HEK293 (cell line): ENCODE measurements around the gene TCF15.
A peak's percentile ranks its signal among the peaks of the same experiment; 100 is the strongest.

Experiments used
- CTCF ChIA-PET: fragments of 350-600 bp; formaldehyde crosslinking; extraction: SDS; loops from one replicate; lab custom pipeline; 2021; ENCODE audit warnings: antibody characterized with exemption; lab: Yijun Ruan, JAX
- POLR2A ChIA-PET: fragments of 300-600 bp; formaldehyde crosslinking; extraction: SDS; loops from one replicate; lab custom pipeline; 2020; ENCODE audit warnings: antibody characterized with exemption, inconsistent platforms; lab: Yijun Ruan, JAX
- H3K27ac ChIP-seq: fragments of 200-500 bp; sonication (Bioruptor generic); 2 replicates; pipeline ENCODE4 v1.5.1; 2014; ENCODE audit warnings: low read depth, low read length, control low read depth, inconsistent platforms; ENCODE audit errors: extremely low read depth
- H3K36me3 ChIP-seq, 2 experiments: fragments of 200-500 bp in 1 of 2; sonication (Bioruptor generic) in 1 of 2; 1 replicate in 1 of 2; 2 replicates in 1 of 2; pipeline ENCODE4 v1.5.1; 2014 to 2017; ENCODE audit warnings: inconsistent platforms in 2 of 2, low read length in 2 of 2; ENCODE audit not compliant: control insufficient read depth in 2 of 2, insufficient read depth in 1 of 2
- H3K4me1 ChIP-seq: fragments of 200-500 bp; sonication (Bioruptor generic); 2 replicates; pipeline ENCODE4 v1.5.1; 2014; ENCODE audit warnings: mild to moderate bottlenecking, low read length, inconsistent platforms; ENCODE audit not compliant: control insufficient read depth, insufficient read depth
- H3K4me3 ChIP-seq: 2 replicates; pipeline ENCODE4 v1.5.1; 2011; ENCODE audit warnings: low read depth, mild to moderate bottlenecking, control low read depth, low read length, moderate library complexity
- H3K9me3 ChIP-seq: fragments of 200-500 bp; sonication (Bioruptor generic); 2 replicates; pipeline ENCODE4 v1.5.1; 2014; ENCODE audit warnings: low read depth, low read length, inconsistent platforms; ENCODE audit not compliant: control insufficient read depth, insufficient read depth
- FEZF1 ChIP-seq: fragments of 450-650 bp; formaldehyde crosslinking; IDR thresholded peaks from 2 replicates; pipeline ENCODE4 v1.5.1; 2016; ENCODE audit warnings: missing biosample characterization, missing genetic modification characterization
- GFI1B ChIP-seq: fragments of 450-650 bp; formaldehyde crosslinking; IDR thresholded peaks from 2 replicates; pipeline ENCODE4 v1.5.1; 2016; ENCODE audit warnings: missing biosample characterization, missing genetic modification characterization
- GLI2 ChIP-seq: fragments of 450-650 bp; formaldehyde crosslinking; IDR thresholded peaks from 2 replicates; pipeline ENCODE4; 2017; ENCODE audit warnings: missing biosample characterization, missing genetic modification characterization, low read depth, borderline replicate concordance
- OVOL3 ChIP-seq: fragments of 450-650 bp; formaldehyde crosslinking; IDR thresholded peaks from 2 replicates; pipeline ENCODE4 v1.5.1; 2016; ENCODE audit warnings: missing biosample characterization, missing genetic modification characterization
- SP2 ChIP-seq: fragments of 450-650 bp; formaldehyde crosslinking; IDR thresholded peaks from 2 replicates; pipeline ENCODE4 v1.5.1; 2016; ENCODE audit warnings: missing biosample characterization, missing genetic modification characterization
- YY1 ChIP-seq: fragments of 450-650 bp; formaldehyde crosslinking; IDR thresholded peaks from 2 replicates; pipeline ENCODE4 v1.5.1; 2018; ENCODE audit warnings: missing biosample characterization, missing genetic modification characterization
- ZBTB26 ChIP-seq: fragments of 450-650 bp; formaldehyde crosslinking; optimal IDR thresholded peaks from 2 replicates; pipeline ENCODE3; 2016; ENCODE audit warnings: missing biosample characterization, mild to moderate bottlenecking, missing genetic modification characterization
- ZNF10 ChIP-seq: fragments of 450-650 bp; formaldehyde crosslinking; IDR thresholded peaks from 2 replicates; pipeline ENCODE4 v1.5.1; 2017; ENCODE audit warnings: missing biosample characterization, missing genetic modification characterization
- ZNF274 ChIP-seq, 2 experiments: fragments of 200-500 bp in 1 of 2; fragments of 450-650 bp in 1 of 2; sonication (Bioruptor generic) in 1 of 2; formaldehyde crosslinking in 1 of 2; IDR thresholded peaks; 2 replicates each; pipeline versions ENCODE4 v1.5.1 to v1.6.1; 2014 to 2016; ENCODE audit warnings: borderline replicate concordance in 1 of 2, inconsistent platforms in 1 of 2, low read length in 1 of 2, missing biosample characterization in 1 of 2, missing genetic modification characterization in 1 of 2
- ZNF335 ChIP-seq: fragments of 450-650 bp; formaldehyde crosslinking; conservative IDR thresholded peaks from 2 replicates; pipeline ENCODE4 v1.5.1; 2016; ENCODE audit warnings: missing biosample characterization, missing genetic modification characterization
- ZNF501 ChIP-seq: fragments of 450-650 bp; formaldehyde crosslinking; IDR thresholded peaks from 2 replicates; pipeline ENCODE4 v1.5.1; 2016; ENCODE audit warnings: missing biosample characterization, missing genetic modification characterization
- ZNF514 ChIP-seq: fragments of 450-650 bp; formaldehyde crosslinking; IDR thresholded peaks from 2 replicates; pipeline ENCODE4 v1.5.1; 2016; ENCODE audit warnings: missing biosample characterization, missing genetic modification characterization
- ZNF529 ChIP-seq: fragments of 450-650 bp; formaldehyde crosslinking; IDR thresholded peaks from 2 replicates; pipeline ENCODE4 v1.5.1; 2017; ENCODE audit warnings: missing genetic modification characterization, missing biosample characterization; ENCODE audit not compliant: insufficient replicate concordance
- ZNF555 ChIP-seq: fragments of 450-650 bp; formaldehyde crosslinking; conservative IDR thresholded peaks from 2 replicates; pipeline ENCODE4 v1.5.1; 2017; ENCODE audit warnings: missing biosample characterization, mild to moderate bottlenecking, missing genetic modification characterization, inconsistent platforms
- TF ChIP-seq, protein P1 (sequence below): fragments of 450-650 bp; formaldehyde crosslinking; IDR thresholded peaks from 2 replicates; pipeline ENCODE4 v1.5.1; 2016; ENCODE audit warnings: missing biosample characterization, missing genetic modification characterization
- TF ChIP-seq, protein P2 (sequence below): fragments of 450-650 bp; formaldehyde crosslinking; IDR thresholded peaks from 2 replicates; pipeline ENCODE4 v1.5.1; 2016; ENCODE audit warnings: missing biosample characterization, missing genetic modification characterization

Gene TCF15

GRCh38 chr20:591941-592340 is 18.2 kb downstream of the TCF15 start:
- POLR2A ChIA-PET = no interaction called here
- no peak overlapping the region for H3K27ac ChIP-seq
- TF ChIP-seq ZNF555 (tag by site-specific recombination) = no peak
- TF ChIP-seq YY1 = no peak
- TF ChIP-seq FEZF1 (tag by site-specific recombination) = no peak
- no peak for TF ChIP-seq ZNF501
- TF ChIP-seq GFI1B (tag by site-specific recombination) = no peak
- TF ChIP-seq, protein P1, sequence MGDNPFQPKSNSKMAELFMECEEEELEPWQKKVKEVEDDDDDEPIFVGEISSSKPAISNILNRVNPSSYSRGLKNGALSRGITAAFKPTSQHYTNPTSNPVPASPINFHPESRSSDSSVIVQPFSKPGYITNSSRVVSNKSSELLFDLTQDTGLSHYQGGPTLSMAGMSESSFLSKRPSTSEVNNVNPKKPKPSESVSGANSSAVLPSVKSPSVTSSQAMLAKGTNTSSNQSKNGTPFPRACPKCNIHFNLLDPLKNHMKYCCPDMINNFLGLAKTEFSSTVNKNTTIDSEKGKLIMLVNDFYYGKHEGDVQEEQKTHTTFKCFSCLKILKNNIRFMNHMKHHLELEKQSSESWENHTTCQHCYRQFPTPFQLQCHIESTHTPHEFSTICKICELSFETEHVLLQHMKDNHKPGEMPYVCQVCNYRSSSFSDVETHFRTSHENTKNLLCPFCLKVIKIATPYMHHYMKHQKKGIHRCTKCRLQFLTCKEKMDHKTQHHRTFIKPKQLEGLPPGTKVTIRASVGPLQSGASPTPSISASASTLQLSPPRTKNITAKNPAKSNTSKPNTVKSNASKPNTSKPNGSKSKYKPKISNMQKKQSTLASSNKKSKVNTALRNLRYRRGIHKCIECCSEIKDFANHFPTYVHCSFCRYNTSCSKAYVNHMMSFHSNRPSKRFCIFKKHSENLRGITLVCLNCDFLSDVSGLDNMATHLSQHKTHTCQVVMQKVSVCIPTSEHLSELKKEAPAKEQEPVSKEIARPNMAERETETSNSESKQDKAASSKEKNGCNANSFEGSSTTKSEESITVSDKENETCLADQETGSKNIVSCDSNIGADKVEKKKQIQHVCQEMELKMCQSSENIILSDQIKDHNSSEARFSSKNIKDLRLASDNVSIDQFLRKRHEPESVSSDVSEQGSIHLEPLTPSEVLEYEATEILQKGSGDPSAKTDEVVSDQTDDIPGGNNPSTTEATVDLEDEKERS (tag by site-specific recombination) = no peak
- TF ChIP-seq GLI2 (tag by site-specific recombination) = no peak
- TF ChIP-seq ZNF335 (tag by site-specific recombination) = no peak
- no peak for TF ChIP-seq ZNF529 (tag by site-specific recombination)
- TF ChIP-seq ZNF514 (tag by site-specific recombination) = no peak
- no peak for TF ChIP-seq OVOL3
- no peak for TF ChIP-seq ZBTB26 (tag by site-specific recombination)
- TF ChIP-seq ZNF274 (IDR thresholded peaks at IDR 0.05; ENCODE audit: low read length) = no peak
- no peak for TF ChIP-seq ZNF274 (tag by site-specific recombination; IDR thresholded peaks at IDR 0.05; ENCODE audit: borderline replicate concordance)
- TF ChIP-seq, all 188 proteins: peak for 0
- Histone ChIP-seq H3K9me3 (no peaks in the 10 kb centered on the region), H3K4me1 (no peaks in the 10 kb centered on the region), H3K36me3 (no peaks in the 10 kb centered on the region), H3K4me3 (no peak overlapping the region)
- CTCF ChIA-PET = interaction anchor here (0.6 kb wide), 1 partner anchor 19 kb away, joined by 3 read pairs; no protein-coding TSS in a partner anchor

DNA sequence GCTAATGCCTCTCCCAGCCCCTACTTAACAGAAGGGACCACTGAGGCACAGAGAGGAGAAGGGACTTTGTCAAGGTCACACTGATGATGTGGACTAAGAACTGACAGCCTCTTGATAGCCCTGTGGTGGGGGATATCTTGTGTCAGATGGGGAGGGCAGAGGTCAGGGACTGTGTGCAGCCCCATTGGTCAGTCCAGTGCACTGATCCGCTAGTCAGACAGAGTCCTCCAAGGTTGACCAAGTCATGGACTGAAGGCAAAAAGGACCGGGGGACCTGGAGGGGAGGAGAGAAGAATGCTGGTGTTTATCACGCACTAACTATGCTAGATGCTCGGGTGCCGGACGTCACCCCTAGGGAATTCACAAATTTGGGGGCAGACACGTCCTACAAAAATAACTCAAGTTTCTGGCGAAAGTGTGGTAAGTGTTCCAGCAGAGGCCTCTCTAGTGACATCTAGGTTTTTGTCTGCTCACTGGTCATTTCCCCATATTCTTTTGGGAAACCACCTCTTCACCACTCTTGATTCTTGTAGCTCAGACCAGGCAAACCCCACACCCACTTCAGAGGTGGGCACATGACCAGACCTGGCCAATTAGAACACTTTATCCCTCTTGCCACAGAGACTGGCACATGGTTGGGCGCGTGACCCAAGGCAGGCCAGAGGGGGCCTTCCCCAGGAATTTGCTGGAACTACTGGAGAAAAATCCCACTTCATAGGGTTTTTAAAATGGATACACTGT is 21.0 kb downstream of the TCF15 start:
- no peaks in the 10 kb centered on the region for H3K36me3 ChIP-seq
- no peak overlapping the region for H3K4me3 ChIP-seq
- no peaks in the 10 kb centered on the region for H3K9me3 ChIP-seq
- H3K27ac ChIP-seq = no peak overlapping the region
- CTCF ChIA-PET = interaction anchor here (1.0 to 1.7 kb wide), 2 partner anchors 56 to 78 kb away, joined by 3 to 4 read pairs; no protein-coding TSS in a partner anchor
- H3K4me1 ChIP-seq = no peaks in the 10 kb centered on the region
- TF ChIP-seq SP2 (tag by site-specific recombination) = 0 out of 2 replicates have a peak, but pooled peaks have one; percentile 15
- TF ChIP-seq ZNF10 (tag by site-specific recombination) = no peak
- TF ChIP-seq, protein P2, sequence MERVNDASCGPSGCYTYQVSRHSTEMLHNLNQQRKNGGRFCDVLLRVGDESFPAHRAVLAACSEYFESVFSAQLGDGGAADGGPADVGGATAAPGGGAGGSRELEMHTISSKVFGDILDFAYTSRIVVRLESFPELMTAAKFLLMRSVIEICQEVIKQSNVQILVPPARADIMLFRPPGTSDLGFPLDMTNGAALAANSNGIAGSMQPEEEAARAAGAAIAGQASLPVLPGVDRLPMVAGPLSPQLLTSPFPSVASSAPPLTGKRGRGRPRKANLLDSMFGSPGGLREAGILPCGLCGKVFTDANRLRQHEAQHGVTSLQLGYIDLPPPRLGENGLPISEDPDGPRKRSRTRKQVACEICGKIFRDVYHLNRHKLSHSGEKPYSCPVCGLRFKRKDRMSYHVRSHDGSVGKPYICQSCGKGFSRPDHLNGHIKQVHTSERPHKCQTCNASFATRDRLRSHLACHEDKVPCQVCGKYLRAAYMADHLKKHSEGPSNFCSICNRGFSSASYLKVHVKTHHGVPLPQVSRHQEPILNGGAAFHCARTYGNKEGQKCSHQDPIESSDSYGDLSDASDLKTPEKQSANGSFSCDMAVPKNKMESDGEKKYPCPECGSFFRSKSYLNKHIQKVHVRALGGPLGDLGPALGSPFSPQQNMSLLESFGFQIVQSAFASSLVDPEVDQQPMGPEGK (tag by site-specific recombination) = no peak
- POLR2A ChIA-PET = no interaction called here
